Mesendoderm (in vitro differentiated cells): ENCODE measurements around the gene CCDC7.
"Not testable (repeated sequence)": the region's sequence is repeated elsewhere in the genome, so short reads cannot be mapped to it uniquely, and the experiment has no call there.

Experiments used
- DNase-seq: peaks from one replicate; pipeline ENCODE4 v3.0.0; 2013
- H2AK5ac ChIP-seq: 2 replicates; pipeline ENCODE4 v1.6.1; 2013; ENCODE audit warnings: low read length, inconsistent platforms
- H2BK120ac ChIP-seq: 2 replicates; pipeline ENCODE4 v1.6.1; 2013; ENCODE audit warnings: low read depth, mild to moderate bottlenecking, low read length, moderate library complexity, mixed read lengths
- H2BK15ac ChIP-seq: replicated peaks from 2 replicates; pipeline ENCODE4 v1.6.1; 2013; ENCODE audit warnings: low read depth, mild to moderate bottlenecking, moderate library complexity
- H2BK5ac ChIP-seq: 2 replicates; pipeline ENCODE4 v1.6.1; 2013; ENCODE audit warnings: low read length, inconsistent platforms
- H3K18ac ChIP-seq: 2 replicates; pipeline ENCODE4 v1.6.1; 2013; ENCODE audit warnings: mild to moderate bottlenecking, low read length, mixed read lengths
- H3K23ac ChIP-seq: one replicate; pipeline ENCODE4 v1.6.1; 2013; ENCODE audit warnings: low read length
- H3K27ac ChIP-seq: 2 replicates; pipeline ENCODE4 v1.5.1; 2013; ENCODE audit warnings: low read depth, mild to moderate bottlenecking, inconsistent platforms, low read length, moderate library complexity
- H3K27me3 ChIP-seq: 2 replicates; pipeline ENCODE4 v1.6.1; 2013; ENCODE audit warnings: low read length, control low read depth, mild to moderate bottlenecking, inconsistent platforms; ENCODE audit not compliant: insufficient read depth, poor library complexity
- H3K36me3 ChIP-seq: 2 replicates; pipeline ENCODE4 v1.6.1; 2013; ENCODE audit warnings: low read length, inconsistent platforms; ENCODE audit not compliant: control insufficient read depth, insufficient read depth
- H3K4ac ChIP-seq: one replicate; pipeline ENCODE4 v1.6.1; 2013; ENCODE audit warnings: low read depth, mild to moderate bottlenecking, low read length, moderate library complexity
- H3K4me1 ChIP-seq: 2 replicates; pipeline ENCODE4 v1.6.1; 2013; ENCODE audit warnings: low read depth, low read length, inconsistent platforms; ENCODE audit not compliant: control insufficient read depth
- H3K4me2 ChIP-seq: 2 replicates; pipeline ENCODE4 v1.6.1; 2013; ENCODE audit warnings: low read length
- H3K4me3 ChIP-seq: 2 replicates; pipeline ENCODE4 v1.5.1; 2013; ENCODE audit warnings: mild to moderate bottlenecking, low read length
- H3K56ac ChIP-seq: one replicate; pipeline ENCODE4 v1.6.1; 2013; ENCODE audit warnings: low read length
- H3K79me1 ChIP-seq: 2 replicates; pipeline ENCODE4 v1.6.1; 2013; ENCODE audit warnings: low read length, inconsistent platforms
- H3K79me2 ChIP-seq: 2 replicates; pipeline ENCODE4 v1.6.1; 2013; ENCODE audit warnings: mild to moderate bottlenecking, low read length; ENCODE audit not compliant: control insufficient read depth, insufficient read depth
- H3K9ac ChIP-seq: 2 replicates; pipeline ENCODE4 v1.6.1; 2013; ENCODE audit warnings: low read length, inconsistent platforms
- H4K5ac ChIP-seq: one replicate; pipeline ENCODE4 v1.6.1; 2013; ENCODE audit warnings: low read length
- H4K8ac ChIP-seq: one replicate; pipeline ENCODE4 v1.6.1; 2013; ENCODE audit warnings: low read depth, mild to moderate bottlenecking, control low read depth, low read length, moderate library complexity
- WGBS: extraction: QIAGEN DNeasy Blood & Tissue Kit; methylation state at CpG from one replicate; pipeline ENCODE4 v1.1.7; 2013; ENCODE audit warnings: low lambda C conversion rate, missing lambda C conversion rate; ENCODE audit not compliant: insufficient coverage; ENCODE audit errors: extremely low coverage; 5-methylcytosine and 5-hydroxymethylcytosine counted together

The CCDC7 gene

GRCh38 chr10:32650246-32650655 is 204.3 kb downstream of the CCDC7 start:
- H3K23ac ChIP-seq: no peak overlapping the region
- no peak overlapping the region for H3K56ac ChIP-seq
- H2BK120ac ChIP-seq: no peak overlapping the region
- no peak overlapping the region for H3K4me3 ChIP-seq
- H3K79me1 ChIP-seq: no peaks in the 10 kb centered on the region
- no peaks in the 10 kb centered on the region for H3K36me3 ChIP-seq
- H3K18ac ChIP-seq: no peak overlapping the region
- H3K4me1 ChIP-seq: no peaks in the 10 kb centered on the region
- H4K5ac ChIP-seq: no peak overlapping the region
- no peak overlapping the region for H3K9ac ChIP-seq
- no peak overlapping the region for H2AK5ac ChIP-seq
- H3K79me2 ChIP-seq: no peaks in the 10 kb centered on the region
- WGBS: 100% methylated on average over 1 of the region's 1 CpG
- no peak overlapping the region for H3K4me2 ChIP-seq
- no peak overlapping the region for H3K4ac ChIP-seq
- no peak overlapping the region for H2BK5ac ChIP-seq
- peak; percentile 4 for DNase-seq
- H2BK15ac ChIP-seq: no peak overlapping the region
- no peak overlapping the region for H3K27ac ChIP-seq
- no peaks in the 10 kb centered on the region for H3K27me3 ChIP-seq
- no peak overlapping the region for H4K8ac ChIP-seq

- H2BK15ac ChIP-seq, H3K4ac ChIP-seq, H3K79me2 ChIP-seq, H3K56ac ChIP-seq, H2AK5ac ChIP-seq, H3K27me3 ChIP-seq, H3K4me1 ChIP-seq, H3K18ac ChIP-seq, H4K8ac ChIP-seq, H3K23ac ChIP-seq, H3K4me2 ChIP-seq, H3K27ac ChIP-seq, H3K9ac ChIP-seq, H4K5ac ChIP-seq, H3K36me3 ChIP-seq, H3K79me1 ChIP-seq, H3K4me3 ChIP-seq, H2BK120ac ChIP-seq, H2BK5ac ChIP-seq, DNase-seq: not testable (repeated sequence)
- WGBS: no CpG with 5 or more reads among the region's 1 CpG
These were observed 211.5 kb downstream of the CCDC7 start for GRCh38 chr10:32657430-32657829.

DNA sequence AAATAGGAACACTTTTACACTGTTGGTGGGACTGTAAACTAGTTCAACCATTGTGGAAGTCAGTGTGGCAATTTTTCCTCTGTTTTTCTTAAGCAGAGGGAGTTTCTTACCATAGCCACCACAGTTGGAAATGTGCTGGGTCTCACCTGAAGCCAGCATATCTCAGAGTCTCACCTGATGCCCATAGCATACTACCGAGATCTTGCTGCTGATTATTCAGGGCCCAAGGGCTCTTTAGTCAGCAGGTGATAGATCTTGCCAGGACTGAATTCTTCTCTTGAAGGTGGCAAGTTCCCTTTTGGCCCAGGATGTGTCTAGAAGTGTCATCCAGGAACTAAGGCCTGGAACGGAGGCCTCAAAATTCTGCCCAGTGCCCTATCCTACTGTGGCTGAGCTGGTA is 215.4 kb downstream of the CCDC7 start:
- WGBS: no CpG with 5 or more reads among the region's 2 CpGs
- Histone ChIP-seq H2BK120ac (no peak overlapping the region), H3K4me2 (no peak overlapping the region), H2AK5ac (no peak overlapping the region), H3K79me1 (no peaks in the 10 kb centered on the region), H3K27ac (no peak overlapping the region), H3K9ac (no peak overlapping the region), H3K27me3 (no peaks in the 10 kb centered on the region), H3K56ac (no peak overlapping the region), H3K23ac (no peak overlapping the region), H4K5ac (no peak overlapping the region), H3K4me1 (no peaks in the 10 kb centered on the region), H3K18ac (no peak overlapping the region), H3K4me3 (no peak overlapping the region), H4K8ac (no peak overlapping the region), H2BK15ac (no peak overlapping the region), H2BK5ac (no peak overlapping the region), H3K4ac (no peak overlapping the region), H3K36me3 (no peaks in the 10 kb centered on the region), H3K79me2 (no peaks in the 10 kb centered on the region)
- DNase-seq: no peak

DNA sequence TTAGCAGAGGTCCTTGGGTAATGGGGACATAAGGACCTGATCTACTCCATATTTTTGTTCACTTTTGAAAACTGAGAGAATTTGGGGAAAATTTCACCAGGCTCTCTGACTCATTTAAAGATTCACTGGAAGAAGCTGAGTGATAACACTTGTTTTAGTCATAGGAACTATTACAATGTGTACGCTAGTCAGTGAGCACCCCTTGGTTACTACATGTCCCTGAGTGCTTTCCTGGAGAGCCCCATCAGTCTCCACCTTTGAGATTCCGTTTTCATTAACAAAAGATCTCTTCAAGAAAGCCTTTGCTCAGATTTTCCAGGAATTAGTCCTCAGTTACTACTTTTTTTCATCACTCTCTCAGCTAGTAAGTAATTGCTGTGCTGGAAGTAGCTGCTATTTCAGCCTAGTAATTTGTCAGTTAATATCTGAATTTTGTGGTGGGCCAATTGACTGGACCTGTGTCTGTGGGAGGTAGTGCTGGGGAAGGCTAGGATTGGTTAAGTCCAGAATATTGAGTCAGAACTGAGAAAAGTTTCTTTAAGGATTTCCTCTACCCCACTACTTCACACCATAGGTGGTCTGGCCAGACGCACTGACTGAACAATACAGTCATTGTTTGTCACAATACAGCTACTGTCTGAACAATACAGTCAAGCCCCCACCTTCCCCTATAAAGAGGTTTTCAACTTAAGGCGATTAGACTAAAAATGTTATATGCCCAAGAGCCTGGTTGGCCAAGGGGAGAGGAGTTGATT is 235.0 kb downstream of the CCDC7 start:
- Histone ChIP-seq H2AK5ac (no peak overlapping the region), H3K56ac (no peak overlapping the region), H3K23ac (no peak overlapping the region), H3K4me2 (no peak overlapping the region), H4K5ac (no peak overlapping the region), H3K27ac (no peak overlapping the region), H3K79me1 (no peaks in the 10 kb centered on the region), H3K4ac (no peak overlapping the region), H4K8ac (no peak overlapping the region), H3K27me3 (no peaks in the 10 kb centered on the region), H2BK15ac (no peak overlapping the region), H3K4me3 (no peak overlapping the region), H3K4me1 (no peaks in the 10 kb centered on the region), H2BK5ac (no peak overlapping the region), H3K79me2 (no peaks in the 10 kb centered on the region), H3K9ac (no peak overlapping the region), H3K36me3 (no peaks in the 10 kb centered on the region), H2BK120ac (no peak overlapping the region), H3K18ac (no peak overlapping the region)
- WGBS: no CpG with 5 or more reads among the region's 4 CpGs
- no peak for DNase-seq

DNA sequence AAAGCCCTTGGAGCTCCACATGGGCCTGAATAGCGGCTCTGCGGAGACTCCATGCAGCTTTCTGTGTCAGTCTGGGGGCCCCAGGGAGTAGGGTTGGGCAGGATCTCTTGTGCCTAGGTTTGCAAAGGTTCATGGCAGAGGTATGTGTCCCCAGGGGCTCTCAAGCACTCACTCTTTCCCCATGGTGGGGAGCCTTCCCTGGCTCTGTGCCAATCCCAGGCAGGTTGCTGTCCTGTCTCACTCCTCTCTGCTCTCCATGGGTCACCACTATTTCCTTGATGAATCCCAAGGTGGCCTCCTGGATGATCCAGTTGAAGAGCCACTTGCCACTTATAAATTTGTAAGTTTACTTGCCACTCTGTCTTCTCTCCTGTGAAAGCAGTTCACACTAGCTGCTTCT is 238.4 kb downstream of the CCDC7 start:
- Histone ChIP-seq H4K8ac (no peak overlapping the region), H2BK15ac (no peak overlapping the region), H2AK5ac (no peak overlapping the region), H3K4me1 (no peaks in the 10 kb centered on the region), H3K27me3 (no peaks in the 10 kb centered on the region), H3K4me3 (no peak overlapping the region), H3K4ac (no peak overlapping the region), H3K18ac (no peak overlapping the region), H3K56ac (no peak overlapping the region), H3K79me2 (no peaks in the 10 kb centered on the region), H3K23ac (no peak overlapping the region), H3K27ac (no peak overlapping the region), H4K5ac (no peak overlapping the region), H2BK5ac (no peak overlapping the region), H2BK120ac (no peak overlapping the region), H3K36me3 (no peaks in the 10 kb centered on the region), H3K79me1 (no peaks in the 10 kb centered on the region), H3K4me2 (no peak overlapping the region), H3K9ac (no peak overlapping the region)
- no peak for DNase-seq
- WGBS: no CpG with 5 or more reads among the region's 2 CpGs

- no peak overlapping the region for H3K18ac ChIP-seq
- no peak overlapping the region for H3K56ac ChIP-seq
- H3K4me3 ChIP-seq: no peak overlapping the region
- no peak overlapping the region for H2BK120ac ChIP-seq
- DNase-seq: no peak
- no peak overlapping the region for H3K27ac ChIP-seq
- H3K79me2 ChIP-seq: no peaks in the 10 kb centered on the region
- no peak overlapping the region for H3K9ac ChIP-seq
- no peak overlapping the region for H3K4ac ChIP-seq
- no peak overlapping the region for H4K8ac ChIP-seq
- no peak overlapping the region for H2BK15ac ChIP-seq
- no peak overlapping the region for H4K5ac ChIP-seq
- no peaks in the 10 kb centered on the region for H3K4me1 ChIP-seq
- no peak overlapping the region for H2AK5ac ChIP-seq
- H3K36me3 ChIP-seq: no peaks in the 10 kb centered on the region
- H3K4me2 ChIP-seq: no peak overlapping the region
- H3K23ac ChIP-seq: no peak overlapping the region
- no peak overlapping the region for H2BK5ac ChIP-seq
- H3K79me1 ChIP-seq: no peaks in the 10 kb centered on the region
- H3K27me3 ChIP-seq: no peaks in the 10 kb centered on the region
These were observed 241.2 kb downstream of the CCDC7 start for GRCh38 chr10:32687116-32687515.
